ENCODE data around the gene KANK3. TPM values are rescaled to one million over a fixed set of nuclear protein-coding genes. Genes with fewer than 3 reads are reported as not detected.
"Not testable (repeated sequence)": the region's sequence is repeated elsewhere in the genome, so short reads cannot be mapped to it uniquely, and the experiment has no call there.

The KANK3 gene
- total RNA-seq, 2 donors from 2014 or later, result 11.0 to 22.5 TPM

DNA sequence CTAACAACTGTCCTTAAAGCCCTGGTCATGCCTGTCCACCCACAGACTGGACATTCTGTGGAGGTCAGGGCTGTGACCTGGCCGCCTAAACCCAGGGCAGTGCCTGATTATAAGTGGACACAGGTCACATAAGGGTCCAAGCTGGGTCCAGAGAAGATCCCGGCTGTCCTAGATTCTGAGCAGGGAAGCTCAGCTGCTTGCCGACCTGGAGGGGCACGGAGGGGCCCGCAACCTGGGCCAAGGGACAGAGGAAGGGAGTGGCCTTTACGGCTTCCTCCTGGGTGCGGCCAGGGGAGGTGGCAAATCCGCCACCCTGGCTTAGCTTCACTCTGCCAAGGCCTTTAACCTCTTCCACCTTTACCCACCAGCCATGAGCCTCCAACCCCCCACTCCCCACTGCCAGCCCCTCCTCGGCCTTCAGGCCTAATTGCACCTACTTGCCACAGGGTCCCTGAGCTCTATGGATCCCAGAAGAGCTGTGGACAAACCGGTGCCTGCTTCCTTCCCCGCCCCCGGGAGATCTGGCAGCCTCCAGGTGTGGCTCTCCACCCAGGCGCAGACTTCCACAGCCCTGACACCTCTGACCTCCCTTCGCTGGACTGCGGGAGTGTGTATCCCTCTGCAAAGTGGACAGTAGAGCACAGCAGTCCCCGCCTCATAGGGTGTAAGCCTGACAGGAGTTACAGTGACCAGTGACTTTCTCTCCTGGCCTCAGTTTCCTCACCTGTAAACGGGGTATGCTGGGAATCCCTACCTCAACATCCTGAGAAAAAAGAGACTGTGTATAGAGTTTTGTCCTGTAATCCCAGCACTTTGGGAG, 36.6 kb downstream of the KANK3 start:
- peak; percentile 76 for DNase-seq (ENCODE audit: low spot score)

DNA sequence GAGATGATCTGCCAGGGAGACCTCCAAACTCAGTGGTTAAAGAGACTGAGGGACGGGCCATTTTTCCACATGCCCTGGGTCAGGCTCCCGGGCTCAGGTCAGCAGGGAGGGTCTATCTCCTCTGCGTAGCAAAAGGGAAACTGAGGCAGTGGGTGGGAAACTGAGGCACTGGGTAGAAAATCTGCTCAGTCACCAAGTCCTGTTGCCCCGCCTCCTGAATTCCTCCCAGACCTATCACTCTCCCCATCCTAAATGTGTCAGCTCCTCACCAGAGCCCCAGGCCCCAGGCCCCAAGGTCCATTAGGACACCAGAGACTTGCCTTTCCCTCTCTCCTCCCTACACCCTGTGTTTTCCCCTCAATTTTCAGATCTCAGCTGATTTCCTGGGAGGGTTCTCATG, 37.3 kb downstream of the KANK3 start:
- intact Hi-C loops (cut with DNase I), result no loop called here
- peak; percentile 25 for DNase-seq (ENCODE audit: low spot score)

More for the DNA sequence above, 36.6 kb downstream of the KANK3 start:
- intact Hi-C loops (cut with DNase I), result no loop called here

DNA sequence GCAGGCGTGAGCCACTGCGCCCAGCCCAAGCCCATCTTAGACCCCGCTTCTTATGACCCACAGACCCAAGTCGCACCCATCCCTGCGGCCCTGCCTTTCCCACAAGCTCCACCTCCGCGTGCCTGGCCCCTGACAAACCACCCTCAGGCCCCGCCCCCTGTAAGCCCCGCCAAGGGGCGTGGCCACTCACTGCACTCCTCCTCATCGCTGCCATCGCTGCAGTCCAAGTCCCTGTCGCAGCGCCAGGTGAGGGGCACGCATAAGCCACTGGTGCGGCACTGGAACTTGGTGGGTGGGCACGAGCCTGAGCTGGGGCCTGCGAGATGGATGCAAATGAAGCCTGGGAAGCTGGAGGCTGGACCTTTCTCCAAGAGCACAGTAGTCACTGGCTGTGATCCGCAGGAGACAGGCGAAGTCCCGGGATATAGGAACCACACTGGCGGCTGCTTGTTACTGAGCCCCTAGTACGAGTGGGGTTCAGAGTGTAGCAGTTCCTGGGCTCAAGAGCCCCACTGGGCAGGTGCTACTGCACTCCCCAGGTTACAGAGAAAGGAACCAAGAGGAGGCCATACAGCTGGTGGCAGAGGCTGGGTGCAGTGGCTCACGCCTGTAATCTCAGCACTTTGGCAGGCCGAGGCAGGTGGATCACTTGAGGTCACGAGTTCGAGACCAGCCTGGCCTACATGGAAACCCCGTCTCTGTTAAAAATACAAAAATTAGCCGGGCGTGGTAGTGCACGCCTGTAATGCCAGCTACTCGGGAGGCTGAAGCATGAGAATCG, 38.0 kb downstream of the KANK3 start:
- peak; percentile 70 for DNase-seq (ENCODE audit: low spot score)
- intact Hi-C loops (cut with DNase I), result no loop called here

DNA sequence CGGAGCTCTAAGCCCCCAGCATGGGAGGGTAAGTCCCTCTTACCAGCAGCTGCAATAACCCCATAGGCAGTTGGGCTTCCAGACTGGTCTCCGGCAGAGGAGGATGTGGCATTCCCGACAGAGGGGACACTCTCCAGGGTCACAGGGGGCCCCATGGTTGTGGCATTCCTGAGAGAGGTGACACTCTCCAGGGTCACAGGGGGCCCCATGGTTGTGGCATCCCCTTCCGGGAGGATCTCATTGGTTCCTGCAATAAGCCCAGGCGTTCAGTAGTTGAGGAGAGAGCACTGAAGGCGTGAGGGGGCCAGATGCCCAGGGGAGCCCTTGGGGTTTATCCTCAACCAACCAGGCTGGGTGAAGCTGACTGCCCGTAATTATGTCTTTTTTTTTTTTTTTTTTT, 40.3 kb downstream of the KANK3 start:
- peak; percentile 44 for DNase-seq (ENCODE audit: low spot score)
- intact Hi-C loops (cut with DNase I), result no loop called here

DNA sequence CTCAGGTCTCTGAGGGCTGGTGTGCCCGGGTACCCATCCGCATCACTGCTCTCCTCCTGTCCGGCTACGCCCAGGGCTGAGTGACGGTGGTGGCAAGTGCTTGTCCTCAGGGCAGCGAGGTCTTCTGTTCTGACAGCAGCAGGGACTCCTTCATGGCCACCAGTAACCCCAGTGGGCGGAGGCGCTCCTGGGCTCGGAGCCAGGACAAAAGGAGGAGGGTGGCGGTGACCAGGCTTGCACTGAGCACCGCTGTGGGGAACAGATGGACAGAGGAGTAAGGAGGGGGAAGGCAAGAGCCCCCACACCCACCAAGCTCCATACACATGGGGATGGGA, 40.7 kb downstream of the KANK3 start:
- intact Hi-C loops (cut with DNase I), result no loop called here
- DNase-seq (ENCODE audit: low spot score), result peak; percentile 80

DNA sequence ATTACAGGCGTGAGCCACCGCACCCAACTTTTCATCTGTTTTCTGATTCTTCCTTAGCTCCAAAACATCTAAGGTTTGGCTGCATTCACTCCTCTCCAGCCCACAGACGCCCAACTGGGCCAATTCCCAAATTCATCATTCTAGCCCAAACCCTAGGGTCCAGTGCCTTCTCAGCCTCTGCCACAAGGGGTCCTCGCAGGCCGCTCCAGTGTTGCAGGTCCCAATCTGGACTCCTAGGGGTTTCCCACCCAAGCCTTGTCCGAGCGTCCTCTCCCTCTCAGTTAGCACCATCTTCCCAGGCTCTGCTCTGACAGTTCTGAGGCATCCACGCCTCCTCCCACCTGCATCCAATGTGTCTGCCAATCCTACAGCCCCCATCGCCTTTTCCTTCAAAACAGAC, 51.7 kb downstream of the KANK3 start:
- intact Hi-C loops (cut with DNase I); DNase-seq (ENCODE audit: low spot score): not testable (repeated sequence)

DNA sequence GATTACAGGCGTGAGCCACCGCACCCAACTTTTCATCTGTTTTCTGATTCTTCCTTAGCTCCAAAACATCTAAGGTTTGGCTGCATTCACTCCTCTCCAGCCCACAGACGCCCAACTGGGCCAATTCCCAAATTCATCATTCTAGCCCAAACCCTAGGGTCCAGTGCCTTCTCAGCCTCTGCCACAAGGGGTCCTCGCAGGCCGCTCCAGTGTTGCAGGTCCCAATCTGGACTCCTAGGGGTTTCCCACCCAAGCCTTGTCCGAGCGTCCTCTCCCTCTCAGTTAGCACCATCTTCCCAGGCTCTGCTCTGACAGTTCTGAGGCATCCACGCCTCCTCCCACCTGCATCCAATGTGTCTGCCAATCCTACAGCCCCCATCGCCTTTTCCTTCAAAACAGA, 66.6 kb downstream of the KANK3 start:
- DNase-seq (ENCODE audit: low spot score); intact Hi-C loops (cut with DNase I): not testable (repeated sequence)

Small RNAs within 50 kb of the gene (microRNA-seq; reads per million reads assigned to microRNA genes)
- 6.8 to 9.7 reads per million in 2 donors for gene MIR4999 (ENCODE audit: borderline microRNAs expressed in 2 of 2)

Other genes starting within 250 kb of the KANK3 start
- gene FBN3, start 193.7 kb downstream of the KANK3 start, total RNA-seq, result not detected
- gene CERS4, start 133.9 kb downstream of the KANK3 start, total RNA-seq, result 10 to 100 TPM; 23.2 to 28.8 TPM
- gene CD320, start 34.9 kb downstream of the KANK3 start, total RNA-seq, result 10 to 100 TPM; 29.2 to 31.6 TPM
- gene NDUFA7, start 21.9 kb downstream of the KANK3 start, total RNA-seq, result 10 to 100 TPM; 29.8 to 31.2 TPM
- gene RPS28, start 21.8 kb downstream of the KANK3 start, total RNA-seq, result 100 to 1,000 TPM; 798 to 911 TPM
- 10 to 100 TPM; 10.4 to 95.3 TPM for gene ANGPTL4, start 20.9 kb upstream of the KANK3 start, total RNA-seq
- gene RAB11B, start 47.1 kb upstream of the KANK3 start, total RNA-seq, result 10 to 100 TPM; 83.1 to 86.9 TPM
- gene MARCHF2, start 70.0 kb upstream of the KANK3 start, total RNA-seq, result 10 to 100 TPM; 50.3 to 57.6 TPM
- gene HNRNPM, start 101.7 kb upstream of the KANK3 start, total RNA-seq, result 100 to 1,000 TPM; 118 to 119 TPM
- 1 to 10 TPM; 1.5 to 2.6 TPM for gene PRAM1, start 159.4 kb upstream of the KANK3 start, total RNA-seq
- gene ZNF414, start 170.9 kb upstream of the KANK3 start, total RNA-seq, result 10 to 100 TPM; 15.9 to 16.0 TPM
- 10 to 100 TPM; 19.1 to 37.3 TPM for gene MYO1F, start 234.2 kb upstream of the KANK3 start, total RNA-seq

Measured in posterior vena cava (tissue), 2 donors.